GM12873 (cell line): Measurements from ENCODE around the gene FBXO17.

ENCODE experiments used
- CTCF ChIP-seq: IDR thresholded peaks from 2 replicates; pipeline ENCODE4 v1.5.1; 2012; ENCODE audit warnings: low read depth, mild to moderate bottlenecking, moderate library complexity, low read length, control low read depth; ENCODE audit not compliant: insufficient read depth; ENCODE audit errors: missing control alignments

The FBXO17 gene

GRCh38 chr19:38990949-38991697 lies 15.6 kb upstream of the FBXO17 start:
- no peak for TF ChIP-seq CTCF

- no peak for TF ChIP-seq CTCF
Measured at GRCh38 chr19:38989066-38989605, 13.6 kb upstream of the FBXO17 start.

GRCh38 chr19:38985262-38985661 lies 9.7 kb upstream of the FBXO17 start:
- TF ChIP-seq CTCF, result no peak

GRCh38 chr19:38980583-38981374 lies 5.2 kb upstream of the FBXO17 start:
- no peak for TF ChIP-seq CTCF

- no peak for TF ChIP-seq CTCF
Measured at GRCh38 chr19:38979812-38980211, 4.3 kb upstream of the FBXO17 start.

- no peak for TF ChIP-seq CTCF
Measured at GRCh38 chr19:38978326-38978689, 2.8 kb upstream of the FBXO17 start.
